ENCODE results near the gene METTL25B.

DNA sequence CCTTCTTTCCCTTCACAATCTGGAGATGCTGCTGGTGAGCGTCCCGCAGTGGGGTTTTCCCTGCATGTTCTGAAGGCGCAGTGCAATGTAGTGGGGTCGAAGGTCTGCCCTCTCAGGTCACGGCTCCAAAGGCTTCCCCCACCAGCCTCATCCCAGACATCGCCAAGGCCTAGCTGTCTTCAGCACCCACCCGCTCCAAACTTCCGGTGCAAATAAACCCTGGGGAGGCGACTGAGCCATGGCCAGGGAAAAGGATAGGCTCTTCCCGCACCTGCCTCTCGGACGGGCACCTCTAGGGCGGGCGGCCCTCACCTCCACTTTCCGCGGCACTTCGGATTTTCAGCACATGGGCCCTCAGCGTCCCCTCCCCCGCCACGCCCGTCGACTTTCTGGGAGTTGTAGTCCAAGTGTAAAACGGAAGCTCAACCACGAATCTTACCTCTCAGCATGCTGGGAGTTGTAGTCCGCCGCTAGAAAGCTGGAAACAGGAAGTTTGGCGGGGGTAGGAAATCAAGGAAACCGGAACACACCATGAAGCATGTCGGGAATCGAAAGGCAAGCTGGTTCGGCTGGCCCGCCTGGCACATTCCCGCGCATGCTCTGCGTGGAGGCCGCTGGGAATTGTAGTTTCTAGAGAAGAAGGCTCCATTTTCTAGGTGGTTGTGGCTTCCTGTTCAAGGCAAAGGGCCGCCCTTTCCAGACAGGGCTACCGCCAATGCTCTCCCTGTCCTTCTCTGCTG lies 12.6 kb downstream of the METTL25B start, which contains the start of gene MRPL24:
- TF ChIP-seq POLR2AphosphoS5 (IDR thresholded peaks at IDR 0.05; ENCODE audit: low read depth, low read length): 0 out of 2 replicates have a peak, but pooled peaks have one; percentile 47
- TF ChIP-seq SPI1 (IDR thresholded peaks at IDR 0.05; ENCODE audit: low read depth, low read length): peak; percentile 56
- peak; percentile 66 for TF ChIP-seq POLR2A (IDR thresholded peaks at IDR 0.05; ENCODE audit: low read depth, low read length)
- peak; percentile 61 for TF ChIP-seq TAF1 (IDR thresholded peaks at IDR 0.05; ENCODE audit: low read depth, low read length)
